Psoas muscle (tissue), 8 donors: ENCODE data around the gene LTBP1. TPM values are rescaled to one million over a fixed set of nuclear protein-coding genes. Genes with fewer than 3 reads are reported as not detected.
"Not testable (repeated sequence)": the region's sequence is repeated elsewhere in the genome, so short reads cannot be mapped to it uniquely, and the experiment has no call there.

Experiments
- ATAC-seq, 4 donors: fragments of 200-7000 bp; cut with Tn5 transposase; one replicate each; pipeline ENCODE4 v1.9.1; 2020; ENCODE audit warnings: moderate library complexity in 3 of 4, mild to moderate bottlenecking in 2 of 4
- DNase-seq, 2 donors: peaks; one replicate each; pipeline ENCODE4 v3.0.0-alpha.2; 2020
- H3K27ac ChIP-seq: fragments of 200-600 bp; one replicate; pipeline ENCODE4 v1.8.0; 2022
- H3K27me3 ChIP-seq, 3 donors: fragments of 200-600 bp in 1 of 3; one replicate each; pipeline versions ENCODE4 v1.6.1 to v1.8.0; 2013 to 2022; ENCODE audit warnings: low read length in 2 of 3, mild to moderate bottlenecking in 2 of 3, moderate library complexity in 1 of 3; ENCODE audit not compliant: insufficient read depth in 3 of 3
- H3K36me3 ChIP-seq, 2 donors: fragments of 200-600 bp in 1 of 2; one replicate each; pipeline versions ENCODE4 v1.6.1 to v1.8.0; 2013 to 2022; ENCODE audit warnings: low read depth in 1 of 2, mild to moderate bottlenecking in 1 of 2, moderate library complexity in 1 of 2; ENCODE audit not compliant: insufficient read depth in 1 of 2
- H3K4me1 ChIP-seq: fragments of 200-600 bp; one replicate; pipeline ENCODE4 v1.8.0; 2022
- H3K4me3 ChIP-seq: fragments of 200-600 bp; one replicate; pipeline ENCODE4 v1.8.0; 2022; ENCODE audit warnings: mild to moderate bottlenecking
- H3K9me3 ChIP-seq: fragments of 200-600 bp; one replicate; pipeline ENCODE4 v1.8.0; 2022
- WGBS, 3 donors: extraction: QIAGEN DNeasy Blood & Tissue Kit; methylation state at CpG; one replicate each; pipeline versions ENCODE4 v1.1.6 to v1.1.7; 2013; 5-methylcytosine and 5-hydroxymethylcytosine counted together
- intact Hi-C, 2 donors: fragments of 100-400 bp; cut with DNase I; formaldehyde crosslinking; loops; one replicate each; pipeline versions ENCODE4 v1.11.0 to v1.14.2; 2022
- polyA plus RNA-seq, 3 donors: library from polyadenylated mRNA; stranded (reverse); fragments of 200-250 nt; gene quantifications; one replicate each; pipeline ENCODE4 v1.2.3, GENCODE V29; 2013
- total RNA-seq, 4 donors: library from RNA; stranded (reverse); fragmentation: NEBNext Ultra II Directional in 2 of 4; extraction: Animal tissue kit (Norgen Biotek cat#: 25700) in 2 of 4; gene quantifications; one replicate each; pipeline versions ENCODE4 v1.2.1 to v1.2.4, GENCODE V29; 2021 to 2023
- TF ChIP-seq, protein P1 (sequence below): fragments of 200-600 bp; IDR thresholded peaks from one replicate; pipeline ENCODE4 v1.8.0; 2022; ENCODE audit warnings: antibody characterized with exemption
- donor health status: healthy with polysubstance abuse.
- donor health status: DM: no; HTN: no; CAD: no; lungs with moderate emphysema.
- donor health status: Bipolar disorder and iron deficiency.
- donor health status: healthy.
- donor health status: DM: yes; HTN: yes; CAD: no.
- donor health status: DM: no; HTN: no; CAD: no.
- donor health status: DM: no; HTN: no; CAD: no.
- donor health status: DM: yes; HTN: yes; CAD: no.

Gene LTBP1
- total and polyA plus RNA-seq, 7 donors: 5.9 to 26.8 (median 9.5) TPM

GRCh38 chr2:33381301-33381858 is 434.6 kb downstream of the LTBP1 start:
- intact Hi-C loops: no loop called here
- Histone ChIP-seq H3K36me3 (no peaks in the 10 kb centered on the region), H3K4me1 (no peaks in the 10 kb centered on the region), H3K27ac (no peak overlapping the region), H3K9me3 (no peaks in the 10 kb centered on the region), H3K27me3 (no peaks in the 10 kb centered on the region), H3K4me3 (no peak overlapping the region)
- no peak for DNase-seq
- 86 to 88% (median 87%) methylated on average over 4 of the region's 4 CpGs for WGBS, 3 donors
- no peak for ATAC-seq
- TF ChIP-seq, protein P1, sequence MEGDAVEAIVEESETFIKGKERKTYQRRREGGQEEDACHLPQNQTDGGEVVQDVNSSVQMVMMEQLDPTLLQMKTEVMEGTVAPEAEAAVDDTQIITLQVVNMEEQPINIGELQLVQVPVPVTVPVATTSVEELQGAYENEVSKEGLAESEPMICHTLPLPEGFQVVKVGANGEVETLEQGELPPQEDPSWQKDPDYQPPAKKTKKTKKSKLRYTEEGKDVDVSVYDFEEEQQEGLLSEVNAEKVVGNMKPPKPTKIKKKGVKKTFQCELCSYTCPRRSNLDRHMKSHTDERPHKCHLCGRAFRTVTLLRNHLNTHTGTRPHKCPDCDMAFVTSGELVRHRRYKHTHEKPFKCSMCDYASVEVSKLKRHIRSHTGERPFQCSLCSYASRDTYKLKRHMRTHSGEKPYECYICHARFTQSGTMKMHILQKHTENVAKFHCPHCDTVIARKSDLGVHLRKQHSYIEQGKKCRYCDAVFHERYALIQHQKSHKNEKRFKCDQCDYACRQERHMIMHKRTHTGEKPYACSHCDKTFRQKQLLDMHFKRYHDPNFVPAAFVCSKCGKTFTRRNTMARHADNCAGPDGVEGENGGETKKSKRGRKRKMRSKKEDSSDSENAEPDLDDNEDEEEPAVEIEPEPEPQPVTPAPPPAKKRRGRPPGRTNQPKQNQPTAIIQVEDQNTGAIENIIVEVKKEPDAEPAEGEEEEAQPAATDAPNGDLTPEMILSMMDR: no peak

GRCh38 chr2:33383855-33384598 is 437.3 kb downstream of the LTBP1 start:
- DNase-seq (no peak), ATAC-seq (no peak)
- H3K36me3 ChIP-seq: no peaks in the 10 kb centered on the region
- no peak overlapping the region for H3K27ac ChIP-seq
- H3K4me3 ChIP-seq: no peak overlapping the region
- TF ChIP-seq, protein P1: no peak
- intact Hi-C loops: no loop called here
- no peaks in the 10 kb centered on the region for H3K9me3 ChIP-seq
- H3K27me3 ChIP-seq: no peaks in the 10 kb centered on the region
- WGBS, 3 donors: 89 to 91% (median 91%) methylated on average over 8 of the region's 8 CpGs
- H3K4me1 ChIP-seq: no peaks in the 10 kb centered on the region

- intact Hi-C loops: no loop called here
- TF ChIP-seq, protein P1: no peak
- no peak overlapping the region for H3K4me3 ChIP-seq
- no peaks in the 10 kb centered on the region for H3K9me3 ChIP-seq
- no peak overlapping the region for H3K27ac ChIP-seq
- H3K4me1 ChIP-seq: no peaks in the 10 kb centered on the region
- no peak for DNase-seq
- no peaks in the 10 kb centered on the region for H3K27me3 ChIP-seq
- 78 to 92% (median 83%) methylated on average over 2 of the region's 2 CpGs for WGBS, 3 donors
- H3K36me3 ChIP-seq: no peaks in the 10 kb centered on the region
- ATAC-seq: no peak
Measured at GRCh38 chr2:33384599-33384961, 437.8 kb downstream of the LTBP1 start.

DNA sequence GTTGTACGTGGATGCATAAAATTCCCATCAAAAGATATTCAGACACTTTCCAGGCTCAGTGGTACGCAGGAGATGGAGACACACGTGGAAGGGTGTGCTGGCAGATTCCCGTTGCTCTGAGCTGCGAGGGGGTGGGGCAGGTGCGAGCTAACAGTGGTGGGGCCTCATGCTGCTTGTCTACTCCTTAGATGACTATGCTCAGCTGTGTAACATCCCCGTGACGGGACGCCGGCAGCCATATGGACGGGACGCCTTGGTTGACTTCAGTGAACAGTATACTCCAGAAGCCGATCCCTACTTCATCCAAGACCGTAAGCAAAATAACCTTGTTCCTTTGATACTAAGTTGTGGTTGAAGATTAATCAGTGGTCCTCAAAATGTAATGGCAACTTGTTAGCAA is 442.2 kb downstream of the LTBP1 start:
- H3K27ac ChIP-seq: no peak overlapping the region
- TF ChIP-seq, protein P1: no peak
- no peak for ATAC-seq
- no peaks in the 10 kb centered on the region for H3K9me3 ChIP-seq
- WGBS, 3 donors: 90 to 96% (median 95%) methylated on average over 14 of the region's 14 CpGs
- intact Hi-C loops: no loop called here
- no peak overlapping the region for H3K4me3 ChIP-seq
- DNase-seq: no peak
- H3K27me3 ChIP-seq: no peaks in the 10 kb centered on the region
- no peaks in the 10 kb centered on the region for H3K4me1 ChIP-seq
- no peaks in the 10 kb centered on the region for H3K36me3 ChIP-seq

DNA sequence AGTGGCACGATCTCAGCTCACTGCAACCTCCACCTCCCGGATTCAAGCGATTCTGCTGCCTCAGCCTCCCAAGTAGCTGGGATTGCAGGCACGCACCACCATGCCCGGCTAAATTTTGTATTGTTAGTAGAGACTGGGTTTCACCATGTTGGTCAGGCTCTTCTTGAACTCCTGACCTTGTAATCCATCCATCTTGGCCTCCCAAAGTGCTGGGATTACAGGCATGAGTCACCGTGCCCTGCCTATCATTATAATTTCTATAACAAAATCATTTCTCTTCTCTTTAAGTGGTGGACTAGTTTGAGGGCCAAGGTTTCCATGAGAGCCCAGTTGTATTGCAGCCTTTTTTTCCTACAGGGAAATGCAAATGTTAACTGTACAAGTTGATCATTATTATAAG is 442.9 kb downstream of the LTBP1 start:
- H3K4me3 ChIP-seq, H3K27ac ChIP-seq, DNase-seq, H3K9me3 ChIP-seq, ATAC-seq, H3K27me3 ChIP-seq, H3K36me3 ChIP-seq, intact Hi-C loops, H3K4me1 ChIP-seq: not testable (repeated sequence)
- 88 to 93% (median 91%) methylated on average over 6 of the region's 6 CpGs for WGBS, 3 donors
